ENCODE measurements around the gene PPP1R7.

The PPP1R7 gene

DNA sequence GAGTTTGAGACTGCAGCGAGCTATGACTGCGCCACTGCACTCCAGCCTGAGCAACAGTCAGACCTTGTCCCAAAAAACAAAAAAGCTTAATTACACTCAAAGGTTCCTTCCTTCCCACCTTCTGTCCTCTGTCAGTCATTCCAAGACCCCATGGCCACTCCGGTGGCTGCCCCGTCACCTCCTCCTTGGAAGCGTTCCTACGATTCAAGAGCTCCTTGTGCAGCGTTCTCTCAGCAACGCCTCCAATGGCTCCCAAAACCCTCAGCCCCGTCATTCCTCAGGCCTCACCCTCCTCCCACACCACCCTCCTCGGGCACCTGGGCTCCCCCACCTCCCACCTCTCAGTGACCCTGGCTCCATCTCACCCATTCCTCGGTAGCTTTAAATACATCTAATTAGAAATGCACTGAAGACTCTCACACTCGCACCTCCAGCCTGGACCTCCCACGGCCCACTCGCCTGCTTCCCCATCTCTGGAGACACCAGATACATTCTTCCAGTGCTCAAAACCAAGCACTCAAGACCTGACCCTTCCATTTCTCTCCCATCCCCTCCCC, 9.0 kb upstream of the PPP1R7 start:
- DNase-seq = no peak
- Mint-ChIP-seq H3K27me3 (no peaks in the 10 kb centered on the region), H3K4me3 (no peak overlapping the region), H3K4me1 (ENCODE audit: low read depth) (peaks cover 2% of the 10 kb centered on the region), H3K36me3 (ENCODE audit: low read depth) (peaks cover 91% of the 10 kb centered on the region), H3K9me3 (no peaks in the 10 kb centered on the region), H3K27ac (peak overlapping the region; percentile 22)

DNA sequence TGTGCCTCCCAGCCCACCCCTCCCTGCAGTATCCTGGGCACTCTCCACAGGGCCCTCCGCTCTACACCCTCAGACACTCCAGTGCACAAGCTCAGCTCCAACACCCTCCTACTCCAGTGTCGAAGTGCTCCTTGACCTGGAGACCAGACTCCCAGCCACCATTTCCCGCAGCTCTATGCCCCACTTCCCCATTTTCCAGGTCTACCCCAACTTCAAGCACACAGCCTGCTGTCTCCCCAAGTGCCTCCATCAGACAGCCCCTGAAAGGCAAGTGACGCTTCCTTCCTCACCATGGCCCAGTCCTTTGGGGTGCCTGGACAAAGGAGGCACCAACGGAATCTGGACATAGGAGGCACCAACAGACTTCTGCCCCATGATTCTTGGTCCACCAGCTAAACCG, 8.2 kb upstream of the PPP1R7 start:
- no peak overlapping the region for H3K4me3 Mint-ChIP-seq
- H3K36me3 Mint-ChIP-seq (ENCODE audit: low read depth) = peaks cover 85% of the 10 kb centered on the region
- no peak for DNase-seq
- no peaks in the 10 kb centered on the region for H3K9me3 Mint-ChIP-seq
- no peak overlapping the region for H3K27ac Mint-ChIP-seq
- H3K27me3 Mint-ChIP-seq = no peaks in the 10 kb centered on the region
- H3K4me1 Mint-ChIP-seq (ENCODE audit: low read depth) = peaks cover 8% of the 10 kb centered on the region

DNA sequence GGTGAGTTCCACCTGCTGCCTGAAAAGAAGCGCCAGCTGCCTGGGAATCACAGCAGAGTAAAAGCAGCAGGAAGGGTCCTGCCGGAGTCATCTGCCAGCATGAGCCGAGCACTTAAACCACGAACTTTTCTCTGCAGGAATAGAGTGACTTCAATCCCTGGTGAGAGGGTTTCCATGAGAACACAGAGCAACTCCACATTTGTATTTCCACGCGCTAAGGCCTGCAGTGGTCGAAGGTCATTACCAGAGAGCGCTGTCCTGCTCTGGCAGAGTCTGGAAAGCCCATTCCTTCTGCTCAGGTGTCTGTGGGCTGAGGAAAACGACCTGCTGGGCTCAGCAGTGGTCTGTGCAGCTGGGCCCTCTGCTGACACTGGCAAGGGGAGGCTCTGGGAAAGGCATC, 7.7 kb upstream of the PPP1R7 start:
- Mint-ChIP-seq H3K4me3 (no peak overlapping the region), H3K9me3 (no peaks in the 10 kb centered on the region), H3K27ac (no peak overlapping the region), H3K27me3 (no peaks in the 10 kb centered on the region), H3K4me1 (ENCODE audit: low read depth) (peaks cover 9% of the 10 kb centered on the region), H3K36me3 (ENCODE audit: low read depth) (peaks cover 80% of the 10 kb centered on the region)
- no peak for DNase-seq

DNA sequence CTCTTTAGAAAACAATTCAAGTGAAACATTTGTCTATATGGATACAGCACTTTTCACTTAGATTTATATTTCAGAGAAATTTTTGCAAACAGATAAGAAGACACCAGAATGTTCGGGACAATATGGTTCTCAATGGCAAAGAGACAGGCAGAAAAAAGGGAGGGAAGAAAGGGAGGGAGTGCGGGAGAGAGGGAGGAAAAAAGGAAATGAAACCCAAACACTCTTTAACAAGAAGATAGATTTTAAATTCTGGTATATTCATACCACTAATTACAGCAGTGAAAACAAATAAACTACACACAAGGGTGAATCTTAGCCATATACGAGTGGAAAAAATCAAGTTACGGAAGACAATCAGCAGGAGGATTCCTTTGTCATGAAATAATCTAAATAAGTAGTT, 4.0 kb upstream of the PPP1R7 start:
- H3K4me3 Mint-ChIP-seq = no peak overlapping the region

DNA sequence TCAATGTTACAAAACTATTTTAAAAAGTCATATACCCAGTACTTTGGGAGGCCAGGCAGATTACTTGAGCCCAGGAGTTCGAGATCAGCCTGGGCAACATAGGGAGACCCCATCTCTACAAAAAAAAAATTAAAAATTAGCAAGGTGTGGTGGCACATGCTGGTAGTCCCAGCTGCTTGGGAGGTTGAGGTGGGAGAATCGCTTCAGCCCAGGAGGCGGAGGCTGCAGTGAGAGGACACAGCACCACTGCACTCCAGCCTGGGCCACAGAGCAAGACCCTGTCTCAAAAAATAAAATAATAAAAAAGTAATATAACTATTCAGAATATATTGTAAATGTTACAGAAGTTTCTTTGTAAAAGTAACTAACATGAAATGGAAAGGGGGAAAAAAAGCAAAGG, 2.9 kb upstream of the PPP1R7 start:
- Mint-ChIP-seq H3K36me3 (ENCODE audit: low read depth) (peaks cover 48% of the 10 kb centered on the region), H3K9me3 (no peaks in the 10 kb centered on the region), H3K27me3 (no peaks in the 10 kb centered on the region), H3K4me1 (ENCODE audit: low read depth) (peaks cover 41% of the 10 kb centered on the region), H3K27ac (no peak overlapping the region), H3K4me3 (no peak overlapping the region)
- no peak for DNase-seq

More for the DNA sequence above, 4.0 kb upstream of the PPP1R7 start:
- no peaks in the 10 kb centered on the region for H3K27me3 Mint-ChIP-seq
- no peaks in the 10 kb centered on the region for H3K9me3 Mint-ChIP-seq
- no peak for DNase-seq
- H3K27ac Mint-ChIP-seq = no peak overlapping the region
- H3K4me1 Mint-ChIP-seq (ENCODE audit: low read depth) = peaks cover 30% of the 10 kb centered on the region
- peaks cover 55% of the 10 kb centered on the region for H3K36me3 Mint-ChIP-seq (ENCODE audit: low read depth)

DNA sequence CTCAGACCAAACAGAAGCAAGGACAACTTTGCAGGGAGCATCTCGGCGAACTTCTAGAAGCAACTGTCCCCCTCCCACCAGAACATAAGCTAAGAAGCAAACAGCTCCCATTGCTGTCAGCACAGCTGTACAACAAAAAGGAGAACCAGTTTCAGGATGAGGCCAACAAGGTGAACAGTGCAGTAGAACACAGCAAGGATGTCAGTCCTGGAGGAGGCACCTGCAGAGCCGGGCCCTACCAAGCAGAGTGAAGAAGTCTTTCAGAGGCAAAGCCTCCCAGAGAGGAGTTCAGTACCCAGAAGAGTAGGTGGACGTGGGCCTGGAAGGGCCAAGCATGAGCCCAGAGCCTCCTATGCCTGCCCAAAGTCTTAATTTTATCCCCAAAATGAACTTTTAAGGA, 2.0 kb upstream of the PPP1R7 start:
- Mint-ChIP-seq H3K27ac (peak overlapping the region; percentile 60), H3K9me3 (no peaks in the 10 kb centered on the region), H3K36me3 (ENCODE audit: low read depth) (peaks cover 46% of the 10 kb centered on the region), H3K4me1 (ENCODE audit: low read depth) (peaks cover 47% of the 10 kb centered on the region), H3K4me3 (peak overlapping the region; percentile 92), H3K27me3 (no peaks in the 10 kb centered on the region)
- no peak for DNase-seq

DNA sequence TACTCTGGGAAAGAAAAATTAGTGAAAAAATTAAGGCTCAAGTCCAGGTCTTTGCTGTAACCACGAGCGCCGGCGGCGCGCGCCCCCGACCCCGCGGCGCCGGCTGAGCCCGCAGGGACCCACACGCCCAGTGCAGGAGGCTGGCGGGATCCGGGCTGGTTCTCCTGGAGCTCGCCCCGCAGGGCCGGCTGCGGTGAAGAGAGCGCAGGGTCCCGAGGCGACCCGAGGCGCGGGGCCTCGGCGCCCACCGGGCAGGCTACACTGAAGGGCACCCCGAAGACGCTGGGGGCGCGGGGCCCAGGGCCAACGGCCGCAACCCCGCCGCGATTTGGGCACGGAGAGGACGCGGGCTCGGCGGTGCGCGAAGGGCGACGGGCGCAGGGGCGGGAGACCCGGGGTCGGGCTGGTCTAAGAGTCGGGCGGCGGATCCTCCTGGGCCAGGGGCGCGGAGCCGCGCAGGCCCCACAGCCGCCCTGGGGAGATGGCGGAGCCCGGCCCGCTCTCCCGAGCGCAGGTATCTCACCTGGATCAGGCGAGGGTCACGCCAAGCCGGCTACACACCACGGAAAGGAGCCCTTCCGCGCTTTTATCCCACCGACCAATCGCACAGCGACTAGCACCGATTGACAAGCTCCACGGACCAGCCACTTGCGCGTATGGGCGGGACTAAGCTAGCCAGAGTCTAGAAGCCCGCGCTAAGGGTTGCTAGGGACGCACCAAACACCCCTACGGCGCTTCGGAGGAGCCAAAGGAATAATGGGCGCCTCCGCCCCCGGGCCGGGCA, 1.2 kb upstream of the PPP1R7 start, which contains the start of gene PASK:
TSS of gene PASK (minus strand) at position 582 of the 784 bp plus-strand sequence. CDS start 6,440 bp downstream, outside the sequence.
- Mint-ChIP-seq H3K4me3 (peak within 1 kb of the TSS; percentile 92), H3K9me3 (no peaks in the 10 kb centered on the region), H3K27ac (peak within 1 kb of the TSS; percentile 96), H3K27me3 (no peaks in the 10 kb centered on the region), H3K4me1 (ENCODE audit: low read depth) (peaks cover 53% of the 10 kb centered on the region), H3K36me3 (ENCODE audit: low read depth) (peaks cover 43% of the 10 kb centered on the region)
- DNase-seq = peak; percentile 92

DNA sequence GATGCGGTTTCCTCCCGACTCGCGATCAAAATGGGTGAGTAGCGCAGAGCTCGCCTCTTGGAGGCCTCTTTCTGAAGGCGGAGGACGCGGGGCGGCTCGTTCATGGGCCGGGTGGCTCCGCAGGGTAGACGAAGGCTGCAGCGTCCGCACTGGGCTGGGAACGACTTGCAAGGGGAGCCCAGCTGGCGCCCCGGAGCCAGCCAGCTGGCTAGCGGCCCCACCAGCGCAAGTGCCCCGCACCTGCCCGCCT, 667 bp upstream of the PPP1R7 start:
- no peak for DNase-seq
- H3K27ac Mint-ChIP-seq = peak overlapping the region; percentile 96
- no peaks in the 10 kb centered on the region for H3K27me3 Mint-ChIP-seq
- peak overlapping the region; percentile 92 for H3K4me3 Mint-ChIP-seq
- peaks cover 43% of the 10 kb centered on the region for H3K36me3 Mint-ChIP-seq (ENCODE audit: low read depth)
- no peaks in the 10 kb centered on the region for H3K9me3 Mint-ChIP-seq
- H3K4me1 Mint-ChIP-seq (ENCODE audit: low read depth) = peaks cover 55% of the 10 kb centered on the region

DNA sequence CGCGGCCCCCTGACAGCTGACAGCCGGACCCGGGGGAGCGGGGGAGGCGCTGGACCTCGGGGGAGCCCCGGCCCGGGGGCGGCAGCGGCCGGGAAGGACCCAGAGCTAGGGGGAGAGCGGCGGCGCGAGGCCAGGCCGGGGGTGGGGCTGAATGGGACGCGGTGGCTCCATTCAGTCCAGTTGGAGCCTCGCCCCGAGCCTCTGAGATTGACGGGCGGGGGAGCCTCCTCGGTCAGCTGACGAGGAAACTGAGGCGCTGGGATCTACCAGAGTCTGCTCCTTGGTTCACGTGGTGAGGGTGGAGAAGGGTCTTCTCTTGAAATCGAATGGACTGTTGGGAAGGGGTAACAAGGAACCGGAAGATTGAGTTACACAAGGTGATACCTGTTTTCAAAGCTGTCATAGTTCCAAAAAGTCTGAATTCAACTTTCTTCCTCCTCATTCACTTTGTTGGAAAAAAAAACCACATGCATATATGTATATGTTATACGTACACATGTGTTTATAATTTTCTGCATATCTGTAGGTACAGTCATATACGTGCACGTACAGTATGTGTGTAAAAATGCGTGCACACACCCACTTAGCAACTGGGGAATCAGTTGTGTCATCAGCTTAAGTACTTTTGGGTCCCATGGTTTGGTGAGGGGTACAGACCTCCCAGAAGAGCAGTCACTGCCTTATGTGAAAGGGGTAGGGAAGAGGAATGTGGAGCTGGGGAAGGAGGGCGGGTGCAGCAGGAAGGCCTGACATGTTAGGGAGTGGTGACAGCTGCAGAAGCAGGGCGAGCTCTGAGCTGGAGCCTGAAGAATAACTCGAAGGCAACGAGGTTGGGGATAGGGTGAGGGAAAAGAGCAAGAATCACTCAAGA, 628 bp downstream of the PPP1R7 start:
- H3K9me3 Mint-ChIP-seq = no peaks in the 10 kb centered on the region
- H3K4me3 Mint-ChIP-seq = peak overlapping the region; percentile 92
- H3K4me1 Mint-ChIP-seq (ENCODE audit: low read depth) = peaks cover 65% of the 10 kb centered on the region
- H3K27ac Mint-ChIP-seq = peak overlapping the region; percentile 96
- H3K36me3 Mint-ChIP-seq (ENCODE audit: low read depth) = peaks cover 46% of the 10 kb centered on the region
- no peaks in the 10 kb centered on the region for H3K27me3 Mint-ChIP-seq
- DNase-seq = no peak

DNA sequence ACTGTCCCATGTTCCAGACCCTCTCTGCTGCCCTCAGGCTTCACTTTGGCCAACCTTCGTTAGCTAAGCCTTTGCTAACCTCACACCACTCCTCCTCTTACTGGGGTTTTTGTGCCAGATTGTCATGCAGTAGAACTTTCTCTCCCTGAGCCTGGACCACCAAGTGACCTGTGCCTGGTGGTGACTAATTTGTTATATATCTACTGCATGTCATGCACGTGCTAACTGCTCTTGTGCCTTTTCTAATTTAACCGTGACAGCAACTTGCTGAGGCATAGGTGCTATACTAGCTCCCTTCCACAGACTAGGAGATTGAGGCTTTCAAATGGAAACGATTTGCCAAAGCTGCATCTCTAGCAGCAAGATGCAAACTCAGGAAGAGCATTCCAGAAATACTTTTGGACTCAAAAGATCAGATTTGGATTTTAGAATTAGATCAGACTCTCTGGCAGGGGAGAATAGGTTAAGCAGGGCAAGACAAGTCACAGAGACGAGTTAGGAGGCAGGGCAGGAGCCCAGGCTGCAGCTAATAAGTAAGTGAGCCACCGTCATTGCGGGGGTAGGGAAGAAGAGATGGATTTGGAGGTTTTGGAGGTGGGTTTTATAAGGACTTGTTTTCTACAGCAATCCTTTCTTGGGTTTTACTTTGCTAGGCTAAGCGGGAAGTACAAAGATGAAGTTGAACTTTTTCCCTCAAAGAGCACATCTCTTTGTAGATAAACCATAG, 1.8 kb downstream of the PPP1R7 start:
- Mint-ChIP-seq H3K4me3 (peak overlapping the region; percentile 92), H3K27ac (peak overlapping the region; percentile 96)

DNA sequence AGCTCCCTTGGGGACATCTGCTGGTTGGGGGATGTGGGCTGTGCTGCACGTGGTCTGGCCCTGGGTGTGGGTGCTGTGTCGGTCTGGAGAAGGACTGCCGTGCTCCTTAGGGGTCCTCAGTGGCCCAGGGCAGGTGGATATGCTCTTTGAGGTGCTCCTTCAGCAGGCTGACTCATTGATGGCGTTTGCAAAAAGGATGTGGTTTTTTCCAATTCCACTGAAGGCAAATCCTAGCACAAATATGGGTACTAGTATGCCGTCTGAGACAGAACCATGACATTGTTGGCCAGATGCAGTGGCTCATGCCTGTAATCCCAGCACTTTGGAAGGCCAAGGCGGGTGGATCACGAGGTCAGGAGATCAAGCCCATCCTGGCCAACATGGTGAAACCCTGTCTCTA, 3.3 kb downstream of the PPP1R7 start:
- DNase-seq = no peak
- Mint-ChIP-seq H3K27ac (peak overlapping the region; percentile 91), H3K4me1 (ENCODE audit: low read depth) (peaks cover 52% of the 10 kb centered on the region), H3K9me3 (no peaks in the 10 kb centered on the region), H3K4me3 (peak overlapping the region; percentile 24), H3K27me3 (no peaks in the 10 kb centered on the region), H3K36me3 (ENCODE audit: low read depth) (peaks cover 63% of the 10 kb centered on the region)

More for the DNA sequence above, 1.8 kb downstream of the PPP1R7 start:
- peaks cover 50% of the 10 kb centered on the region for H3K36me3 Mint-ChIP-seq (ENCODE audit: low read depth)
- peaks cover 63% of the 10 kb centered on the region for H3K4me1 Mint-ChIP-seq (ENCODE audit: low read depth)
- DNase-seq = no peak
- no peaks in the 10 kb centered on the region for H3K27me3 Mint-ChIP-seq
- H3K9me3 Mint-ChIP-seq = no peaks in the 10 kb centered on the region

DNA sequence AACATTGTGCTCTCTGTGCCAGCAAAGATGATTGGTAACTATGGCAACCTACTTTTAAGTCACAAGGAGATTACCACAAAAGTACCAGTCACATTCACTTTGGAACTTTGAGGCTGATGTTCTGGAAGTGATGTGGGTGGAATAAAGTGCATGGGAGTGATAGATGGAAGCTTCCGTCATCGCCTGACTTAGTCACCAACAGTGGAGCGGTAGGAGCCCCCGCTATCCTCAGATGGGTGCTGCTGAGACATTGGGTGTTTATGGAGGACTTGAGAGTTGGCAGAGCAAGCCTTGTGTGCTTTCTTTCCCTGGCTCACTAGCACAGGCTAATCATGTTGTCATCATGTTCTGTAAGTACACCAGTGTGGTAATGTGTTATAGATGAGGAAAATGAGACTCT, 4.6 kb downstream of the PPP1R7 start:
- H3K27me3 Mint-ChIP-seq = no peaks in the 10 kb centered on the region
- DNase-seq = no peak
- H3K27ac Mint-ChIP-seq = peak overlapping the region; percentile 55
- peaks cover 74% of the 10 kb centered on the region for H3K36me3 Mint-ChIP-seq (ENCODE audit: low read depth)
- H3K9me3 Mint-ChIP-seq = no peaks in the 10 kb centered on the region
- no peak overlapping the region for H3K4me3 Mint-ChIP-seq
- H3K4me1 Mint-ChIP-seq (ENCODE audit: low read depth) = peaks cover 50% of the 10 kb centered on the region

DNA sequence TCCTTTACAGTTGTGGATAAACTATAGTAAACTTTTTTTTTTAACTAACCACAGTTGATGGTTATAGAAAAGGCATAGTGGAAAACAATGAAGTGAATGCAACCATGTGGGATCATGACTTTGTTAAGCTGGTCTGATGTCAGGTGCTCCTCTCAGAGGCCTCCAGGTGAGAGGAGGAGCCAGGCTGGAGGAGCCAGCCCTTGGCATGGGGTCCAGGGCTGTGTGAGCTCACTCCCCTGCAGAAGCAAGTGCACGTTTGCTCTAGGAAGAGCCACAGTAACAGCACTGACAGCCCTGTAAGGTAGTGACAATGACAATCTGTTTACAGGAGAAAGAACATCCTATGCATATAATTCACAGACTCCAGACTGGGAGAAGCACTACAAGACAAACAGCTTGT, 5.7 kb downstream of the PPP1R7 start:
- Mint-ChIP-seq H3K4me1 (ENCODE audit: low read depth) (peaks cover 44% of the 10 kb centered on the region), H3K4me3 (no peak overlapping the region), H3K36me3 (ENCODE audit: low read depth) (peaks cover 74% of the 10 kb centered on the region), H3K27me3 (no peaks in the 10 kb centered on the region), H3K27ac (peak overlapping the region; percentile 50), H3K9me3 (no peaks in the 10 kb centered on the region)
- no peak for DNase-seq

DNA sequence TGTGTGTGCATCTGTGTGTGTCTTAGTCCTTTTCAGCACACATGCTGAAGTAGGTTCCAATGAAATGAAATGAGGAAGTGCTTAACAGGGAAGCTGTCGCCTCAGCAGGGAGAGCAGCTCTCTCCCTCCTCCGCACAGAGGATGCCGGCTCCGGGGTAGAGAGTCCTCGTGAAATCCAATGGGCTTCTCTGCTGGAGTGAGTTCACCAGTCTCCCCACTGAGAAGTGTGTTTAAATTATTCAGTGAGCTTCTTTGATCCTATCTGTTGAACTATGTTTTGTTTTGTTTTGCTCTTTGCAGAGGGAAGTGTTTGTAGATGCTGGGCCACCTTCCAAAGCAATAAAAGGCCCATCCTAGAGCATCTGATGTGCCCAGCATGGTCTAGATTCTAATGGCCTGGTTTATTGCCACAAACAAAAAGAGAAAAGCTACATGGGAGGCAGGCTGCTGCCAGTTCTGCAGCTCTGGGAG, 6.7 kb downstream of the PPP1R7 start:
- Mint-ChIP-seq H3K27me3 (no peaks in the 10 kb centered on the region), H3K36me3 (ENCODE audit: low read depth) (peaks cover 79% of the 10 kb centered on the region), H3K9me3 (no peaks in the 10 kb centered on the region), H3K4me1 (ENCODE audit: low read depth) (peaks cover 33% of the 10 kb centered on the region), H3K27ac (peak overlapping the region; percentile 15), H3K4me3 (no peak overlapping the region)
- DNase-seq = no peak
